ENCODE results near the gene FAM219A.

GRCh38 chr9:34412336-34412735 is 46.0 kb downstream of the FAM219A start:
- TF ChIP-seq, protein P1, sequence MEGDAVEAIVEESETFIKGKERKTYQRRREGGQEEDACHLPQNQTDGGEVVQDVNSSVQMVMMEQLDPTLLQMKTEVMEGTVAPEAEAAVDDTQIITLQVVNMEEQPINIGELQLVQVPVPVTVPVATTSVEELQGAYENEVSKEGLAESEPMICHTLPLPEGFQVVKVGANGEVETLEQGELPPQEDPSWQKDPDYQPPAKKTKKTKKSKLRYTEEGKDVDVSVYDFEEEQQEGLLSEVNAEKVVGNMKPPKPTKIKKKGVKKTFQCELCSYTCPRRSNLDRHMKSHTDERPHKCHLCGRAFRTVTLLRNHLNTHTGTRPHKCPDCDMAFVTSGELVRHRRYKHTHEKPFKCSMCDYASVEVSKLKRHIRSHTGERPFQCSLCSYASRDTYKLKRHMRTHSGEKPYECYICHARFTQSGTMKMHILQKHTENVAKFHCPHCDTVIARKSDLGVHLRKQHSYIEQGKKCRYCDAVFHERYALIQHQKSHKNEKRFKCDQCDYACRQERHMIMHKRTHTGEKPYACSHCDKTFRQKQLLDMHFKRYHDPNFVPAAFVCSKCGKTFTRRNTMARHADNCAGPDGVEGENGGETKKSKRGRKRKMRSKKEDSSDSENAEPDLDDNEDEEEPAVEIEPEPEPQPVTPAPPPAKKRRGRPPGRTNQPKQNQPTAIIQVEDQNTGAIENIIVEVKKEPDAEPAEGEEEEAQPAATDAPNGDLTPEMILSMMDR (IDR thresholded peaks at IDR 0.05; ENCODE audit: insufficient read depth, low read length, poor library complexity, severe bottlenecking): no peak
- no peak for TF ChIP-seq EZH2phosphoT487 (conservative IDR thresholded peaks at IDR 0.05; ENCODE audit: low read length)

Measured in SU-DHL-6 (cell line).